ENCODE data around the gene SNU13.

The SNU13 gene

DNA sequence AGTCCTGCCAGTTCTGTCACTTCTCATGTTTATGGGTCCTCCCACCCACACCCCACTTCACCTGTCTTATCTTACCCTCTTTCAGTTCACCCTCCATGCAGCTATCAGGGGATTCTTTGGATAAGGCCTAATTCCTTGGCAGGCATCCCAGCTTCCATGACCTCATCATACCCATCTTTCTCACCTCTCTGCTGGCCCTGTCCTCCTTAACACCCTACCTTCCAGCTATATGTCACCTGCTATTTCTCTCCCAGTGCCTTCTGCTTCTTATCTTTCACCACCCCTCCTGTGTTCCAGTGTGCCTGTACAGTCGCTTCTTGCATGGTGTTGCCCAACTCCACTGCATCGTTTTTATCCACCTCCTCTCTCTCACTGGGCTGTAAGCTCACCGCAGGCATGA, 28.3 kb downstream of the SNU13 start:
- Histone ChIP-seq H4K8ac (ENCODE audit: low read depth, low read length) (no peak overlapping the region), H3K27ac (ENCODE audit: low read depth, low read length) (no peak overlapping the region), H3K4me3 (ENCODE audit: low read depth, low read length) (no peak overlapping the region), H3K27me3 (ENCODE audit: insufficient read depth, low read length) (no peaks in the 10 kb centered on the region), H3K4me1 (ENCODE audit: control insufficient read depth in 1 of 2, insufficient read depth in 2 of 2, low read length in 2 of 2) (no peaks in the 10 kb centered on the region), H3K4ac (ENCODE audit: low read depth, low read length) (no peak overlapping the region), H3K14ac (ENCODE audit: low read length) (no peak overlapping the region), H3K18ac (ENCODE audit: low read length) (no peak overlapping the region), H2BK120ac (ENCODE audit: insufficient read depth, low read length, poor library complexity) (no peak overlapping the region), H2AK5ac (ENCODE audit: low read length) (no peak overlapping the region), H3K4me2 (ENCODE audit: low read length) (no peak overlapping the region), H4K91ac (ENCODE audit: low read depth, low read length) (no peak overlapping the region), H2AFZ (ENCODE audit: insufficient read depth, low read length, poor library complexity) (no peak overlapping the region), H3K23ac (ENCODE audit: low read length) (no peak overlapping the region), H2BK12ac (ENCODE audit: low read length) (no peak overlapping the region), H3K79me1 (ENCODE audit: low read length) (no peaks in the 10 kb centered on the region), H3K9me3 (ENCODE audit: insufficient read depth, low read depth, low read length) (peaks cover 1% of the 10 kb centered on the region), H3K36me3 (ENCODE audit: control insufficient read depth in 1 of 2, insufficient read depth in 2 of 2, low read length in 2 of 2) (peaks cover 53 to 76% of the 10 kb centered on the region in 2 experiments), H3K79me2 (ENCODE audit: control insufficient read depth, insufficient read depth, low read length, poor library complexity) (no peaks in the 10 kb centered on the region), H4K12ac (ENCODE audit: low read depth, low read length) (no peak overlapping the region), H2BK5ac (ENCODE audit: low read depth, low read length, poor library complexity) (no peak overlapping the region), H3K9ac (ENCODE audit: low read length) (no peak overlapping the region)
- WGBS (ENCODE audit: extremely low coverage, insufficient coverage, insufficient read length): no CpG with 5 or more reads among the region's 3 CpGs
- no peak for DNase-seq

DNA sequence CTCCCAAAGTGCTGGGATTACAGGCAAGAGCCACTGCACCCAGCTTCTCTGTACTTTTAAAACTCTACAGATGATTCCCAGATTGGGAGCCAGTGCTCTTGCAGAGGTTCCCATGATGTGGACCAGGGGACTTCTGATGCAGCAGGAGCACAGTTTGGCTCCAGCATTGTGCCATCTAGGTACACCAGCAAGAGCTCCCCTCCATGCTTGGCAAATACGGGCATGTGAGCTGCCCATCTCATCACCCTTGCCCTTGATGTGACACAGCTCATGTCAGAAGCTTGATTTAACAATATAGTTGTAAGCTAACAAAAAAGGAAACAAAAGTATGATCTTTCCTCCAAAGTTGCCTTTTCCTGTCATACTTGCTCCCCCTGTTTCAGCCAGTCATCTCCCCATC, 28.7 kb downstream of the SNU13 start:
- Histone ChIP-seq H3K4me2 (ENCODE audit: low read length) (no peak overlapping the region), H3K27me3 (ENCODE audit: insufficient read depth, low read length) (no peaks in the 10 kb centered on the region), H2BK120ac (ENCODE audit: insufficient read depth, low read length, poor library complexity) (no peak overlapping the region), H2BK5ac (ENCODE audit: low read depth, low read length, poor library complexity) (no peak overlapping the region), H3K23ac (ENCODE audit: low read length) (no peak overlapping the region), H3K4me1 (ENCODE audit: control insufficient read depth in 1 of 2, insufficient read depth in 2 of 2, low read length in 2 of 2) (no peaks in the 10 kb centered on the region), H3K18ac (ENCODE audit: low read length) (no peak overlapping the region), H4K91ac (ENCODE audit: low read depth, low read length) (no peak overlapping the region), H2AK5ac (ENCODE audit: low read length) (no peak overlapping the region), H2AFZ (ENCODE audit: insufficient read depth, low read length, poor library complexity) (no peak overlapping the region), H3K9me3 (ENCODE audit: insufficient read depth, low read depth, low read length) (peaks cover 1% of the 10 kb centered on the region), H4K12ac (ENCODE audit: low read depth, low read length) (no peak overlapping the region), H3K14ac (ENCODE audit: low read length) (no peak overlapping the region), H4K8ac (ENCODE audit: low read depth, low read length) (no peak overlapping the region), H3K4ac (ENCODE audit: low read depth, low read length) (no peak overlapping the region), H3K79me1 (ENCODE audit: low read length) (no peaks in the 10 kb centered on the region), H3K9ac (ENCODE audit: low read length) (no peak overlapping the region), H2BK12ac (ENCODE audit: low read length) (no peak overlapping the region), H3K79me2 (ENCODE audit: control insufficient read depth, insufficient read depth, low read length, poor library complexity) (no peaks in the 10 kb centered on the region), H3K4me3 (ENCODE audit: low read depth, low read length) (no peak overlapping the region), H3K27ac (ENCODE audit: low read depth, low read length) (no peak overlapping the region), H3K36me3 (ENCODE audit: control insufficient read depth in 1 of 2, insufficient read depth in 2 of 2, low read length in 2 of 2) (peaks cover 56 to 72% of the 10 kb centered on the region in 2 experiments)
- DNase-seq: no peak
- WGBS (ENCODE audit: extremely low coverage, insufficient coverage, insufficient read length): no CpG with 5 or more reads among the region's 1 CpG

DNA sequence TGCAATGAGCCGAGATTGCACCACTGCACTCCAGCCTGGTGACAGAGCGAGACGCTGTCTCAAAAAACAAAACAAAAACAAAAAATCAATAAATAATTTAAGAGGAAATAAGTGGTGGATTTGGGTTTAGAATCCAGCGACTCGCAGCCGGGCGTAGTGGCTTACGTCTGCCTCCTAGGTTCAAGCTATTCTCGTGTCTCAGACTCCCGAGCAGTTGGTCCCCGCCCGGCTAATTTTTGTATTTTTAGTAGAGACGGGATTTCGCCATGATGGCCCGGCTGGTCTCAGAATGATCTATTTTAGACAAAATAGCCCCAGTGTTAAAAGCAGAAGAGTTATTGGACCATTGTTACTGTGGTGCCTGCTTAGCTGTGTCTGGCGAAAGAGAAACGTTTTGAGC, 29.8 kb downstream of the SNU13 start:
- WGBS (ENCODE audit: extremely low coverage, insufficient coverage, insufficient read length): no CpG with 5 or more reads among the region's 17 CpGs
- Histone ChIP-seq H3K36me3 (ENCODE audit: control insufficient read depth in 1 of 2, insufficient read depth in 2 of 2, low read length in 2 of 2) (peaks cover 61 to 78% of the 10 kb centered on the region in 2 experiments), H3K27ac (ENCODE audit: low read depth, low read length) (no peak overlapping the region), H3K9ac (ENCODE audit: low read length) (no peak overlapping the region), H4K8ac (ENCODE audit: low read depth, low read length) (no peak overlapping the region), H3K79me1 (ENCODE audit: low read length) (no peaks in the 10 kb centered on the region), H2AFZ (ENCODE audit: insufficient read depth, low read length, poor library complexity) (no peak overlapping the region), H3K4ac (ENCODE audit: low read depth, low read length) (no peak overlapping the region), H4K12ac (ENCODE audit: low read depth, low read length) (no peak overlapping the region), H3K9me3 (ENCODE audit: insufficient read depth, low read depth, low read length) (peaks cover 1% of the 10 kb centered on the region), H3K79me2 (ENCODE audit: control insufficient read depth, insufficient read depth, low read length, poor library complexity) (no peaks in the 10 kb centered on the region), H3K4me2 (ENCODE audit: low read length) (no peak overlapping the region), H2BK12ac (ENCODE audit: low read length) (no peak overlapping the region), H2BK5ac (ENCODE audit: low read depth, low read length, poor library complexity) (no peak overlapping the region), H3K18ac (ENCODE audit: low read length) (no peak overlapping the region), H3K23ac (ENCODE audit: low read length) (no peak overlapping the region), H2AK5ac (ENCODE audit: low read length) (no peak overlapping the region), H3K27me3 (ENCODE audit: insufficient read depth, low read length) (no peaks in the 10 kb centered on the region), H3K14ac (ENCODE audit: low read length) (no peak overlapping the region), H2BK120ac (ENCODE audit: insufficient read depth, low read length, poor library complexity) (no peak overlapping the region), H4K91ac (ENCODE audit: low read depth, low read length) (no peak overlapping the region), H3K4me1 (ENCODE audit: control insufficient read depth in 1 of 2, insufficient read depth in 2 of 2, low read length in 2 of 2) (no peaks in the 10 kb centered on the region), H3K4me3 (ENCODE audit: low read depth, low read length) (no peak overlapping the region)
- DNase-seq: no peak

DNA sequence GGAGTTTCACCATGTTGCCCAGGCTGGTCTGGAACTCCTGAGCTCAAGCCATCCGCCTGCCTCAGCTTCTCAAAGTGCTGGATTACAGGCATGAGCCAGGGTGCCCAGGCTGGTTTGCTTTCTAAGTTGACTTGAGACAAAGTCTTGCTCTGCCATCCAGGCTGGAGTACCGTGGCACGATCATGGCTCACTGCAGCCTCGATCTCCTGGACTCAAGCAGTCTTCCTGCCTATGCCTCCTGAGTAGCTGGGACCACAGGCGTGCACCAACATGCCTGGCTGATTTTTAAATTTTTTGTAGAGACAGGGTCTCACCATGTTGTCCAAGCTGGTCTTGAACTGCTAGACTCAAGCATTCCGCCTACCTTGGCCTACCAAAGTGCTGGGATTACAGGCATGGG, 31.0 kb downstream of the SNU13 start:
- H2BK12ac ChIP-seq (ENCODE audit: low read length): no peak overlapping the region
- H3K4me3 ChIP-seq (ENCODE audit: low read depth, low read length): no peak overlapping the region
- no peak overlapping the region for H2AK5ac ChIP-seq (ENCODE audit: low read length)
- peaks cover 61 to 77% of the 10 kb centered on the region in 2 experiments for H3K36me3 ChIP-seq (ENCODE audit: control insufficient read depth in 1 of 2, insufficient read depth in 2 of 2, low read length in 2 of 2)
- no peak overlapping the region for H3K23ac ChIP-seq (ENCODE audit: low read length)
- no peak overlapping the region for H4K91ac ChIP-seq (ENCODE audit: low read depth, low read length)
- H3K18ac ChIP-seq (ENCODE audit: low read length): no peak overlapping the region
- no peak overlapping the region for H2BK120ac ChIP-seq (ENCODE audit: insufficient read depth, low read length, poor library complexity)
- no peak overlapping the region for H3K14ac ChIP-seq (ENCODE audit: low read length)
- peaks cover 1% of the 10 kb centered on the region for H3K9me3 ChIP-seq (ENCODE audit: insufficient read depth, low read depth, low read length)
- DNase-seq: no peak
- H4K8ac ChIP-seq (ENCODE audit: low read depth, low read length): no peak overlapping the region
- H2AFZ ChIP-seq (ENCODE audit: insufficient read depth, low read length, poor library complexity): no peak overlapping the region
- no peaks in the 10 kb centered on the region for H3K79me1 ChIP-seq (ENCODE audit: low read length)
- H3K9ac ChIP-seq (ENCODE audit: low read length): no peak overlapping the region
- no peaks in the 10 kb centered on the region for H3K79me2 ChIP-seq (ENCODE audit: control insufficient read depth, insufficient read depth, low read length, poor library complexity)
- H4K12ac ChIP-seq (ENCODE audit: low read depth, low read length): no peak overlapping the region
- no peak overlapping the region for H3K4me2 ChIP-seq (ENCODE audit: low read length)
- WGBS (ENCODE audit: extremely low coverage, insufficient coverage, insufficient read length): no CpG with 5 or more reads among the region's 6 CpGs
- no peak overlapping the region for H2BK5ac ChIP-seq (ENCODE audit: low read depth, low read length, poor library complexity)
- no peaks in the 10 kb centered on the region for H3K27me3 ChIP-seq (ENCODE audit: insufficient read depth, low read length)
- H3K27ac ChIP-seq (ENCODE audit: low read depth, low read length): no peak overlapping the region
- no peak overlapping the region for H3K4ac ChIP-seq (ENCODE audit: low read depth, low read length)
- H3K4me1 ChIP-seq (ENCODE audit: control insufficient read depth in 1 of 2, insufficient read depth in 2 of 2, low read length in 2 of 2): no peaks in the 10 kb centered on the region
